Left lung (tissue), 10 donors: ENCODE data around the gene ZNF70. TPM values are rescaled to one million over a fixed set of nuclear protein-coding genes. Genes with fewer than 3 reads are reported as not detected.

Source experiments
- ATAC-seq: fragments of 200-7000 bp; cut with Tn5 transposase; one replicate; pipeline ENCODE4 v1.9.1; 2020; ENCODE audit warnings: moderate library complexity
- DNase-seq, 4 donors: peaks; one replicate each; pipeline ENCODE4 v3.0.0-alpha.2; 2013 to 2020
- H3K27ac ChIP-seq, 2 donors: fragments of 200-600 bp; sonication (generic) in 1 of 2; one replicate each; pipeline versions ENCODE4 v1.5.0 to v1.8.0; 2020 to 2021
- H3K27me3 ChIP-seq, 2 donors: fragments of 200-600 bp; sonication (generic) in 1 of 2; one replicate each; pipeline versions ENCODE4 v1.5.0 to v1.8.0; 2020 to 2021
- H3K36me3 ChIP-seq, 2 donors: fragments of 200-600 bp; sonication (generic) in 1 of 2; one replicate each; pipeline versions ENCODE4 v1.5.0 to v1.8.0; 2020 to 2021
- H3K4me1 ChIP-seq, 2 donors: fragments of 200-600 bp; one replicate each; pipeline ENCODE4 v1.8.0; 2021
- H3K4me3 ChIP-seq, 2 donors: fragments of 200-600 bp; sonication (generic) in 1 of 2; one replicate each; pipeline versions ENCODE4 v1.5.0 to v1.8.0; 2020 to 2021; ENCODE audit warnings: mild to moderate bottlenecking in 1 of 2
- H3K9me3 ChIP-seq, 2 donors: fragments of 200-600 bp; sonication (generic) in 1 of 2; one replicate each; pipeline versions ENCODE4 v1.5.0 to v1.8.0; 2020 to 2021
- CTCF ChIP-seq, 2 donors: fragments of 200-600 bp; sonication (generic) in 1 of 2; IDR thresholded peaks; one replicate each; pipeline versions ENCODE4 v1.5.0 to v1.8.0; 2021; ENCODE audit warnings: antibody characterized with exemption in 2 of 2
- intact Hi-C, 2 donors: fragments of 100-400 bp; cut with DNase I; formaldehyde crosslinking; loops; one replicate each; pipeline versions ENCODE4 v1.11.2 to v1.14.2; 2022
- polyA plus RNA-seq, 6 donors: library from polyadenylated mRNA; unstranded; fragments of 120-200 nt; gene quantifications; one replicate each; pipeline ENCODE4 v1.2.1, GENCODE V29; 2013; ENCODE audit not compliant: insufficient read length in 6 of 6
- total RNA-seq, 2 donors: library from RNA; stranded (reverse); fragmentation: NEBNext Ultra II Directional; extraction: Animal tissue kit (Norgen Biotek cat#: 25700); gene quantifications; one replicate each; pipeline ENCODE4 v1.2.1, GENCODE V29; 2021
- donor health status: DM: no; HTN: yes; CAD: no.
- donor health status: DM: no; HTN: no; CAD: no.

The ZNF70 gene
- total and polyA plus RNA-seq, 8 donors, result 5.9 to 10.7 (median 9.4) TPM

- Histone ChIP-seq H3K27me3 (peaks cover 0 to 20% of the 10 kb centered on the region in 2 donors), H3K36me3 (no peaks in the 10 kb centered on the region), H3K4me1 (peaks cover 4 to 28% of the 10 kb centered on the region in 2 donors), H3K4me3 (no peak overlapping the region), H3K27ac (no peak overlapping the region), H3K9me3 (no peaks in the 10 kb centered on the region)
- intact Hi-C loops, result loop anchor here in 1 of 2 donors (5.0 kb wide), 1 partner anchor 62 kb away; the partner anchor contains the start of gene DERL3
- ATAC-seq (no peak), DNase-seq (no peak)
- TF ChIP-seq CTCF (IDR thresholded peaks at IDR 0.05), result no peak
These were observed 24.1 kb upstream of the ZNF70 start for GRCh38 chr22:23774922-23775436.

DNA sequence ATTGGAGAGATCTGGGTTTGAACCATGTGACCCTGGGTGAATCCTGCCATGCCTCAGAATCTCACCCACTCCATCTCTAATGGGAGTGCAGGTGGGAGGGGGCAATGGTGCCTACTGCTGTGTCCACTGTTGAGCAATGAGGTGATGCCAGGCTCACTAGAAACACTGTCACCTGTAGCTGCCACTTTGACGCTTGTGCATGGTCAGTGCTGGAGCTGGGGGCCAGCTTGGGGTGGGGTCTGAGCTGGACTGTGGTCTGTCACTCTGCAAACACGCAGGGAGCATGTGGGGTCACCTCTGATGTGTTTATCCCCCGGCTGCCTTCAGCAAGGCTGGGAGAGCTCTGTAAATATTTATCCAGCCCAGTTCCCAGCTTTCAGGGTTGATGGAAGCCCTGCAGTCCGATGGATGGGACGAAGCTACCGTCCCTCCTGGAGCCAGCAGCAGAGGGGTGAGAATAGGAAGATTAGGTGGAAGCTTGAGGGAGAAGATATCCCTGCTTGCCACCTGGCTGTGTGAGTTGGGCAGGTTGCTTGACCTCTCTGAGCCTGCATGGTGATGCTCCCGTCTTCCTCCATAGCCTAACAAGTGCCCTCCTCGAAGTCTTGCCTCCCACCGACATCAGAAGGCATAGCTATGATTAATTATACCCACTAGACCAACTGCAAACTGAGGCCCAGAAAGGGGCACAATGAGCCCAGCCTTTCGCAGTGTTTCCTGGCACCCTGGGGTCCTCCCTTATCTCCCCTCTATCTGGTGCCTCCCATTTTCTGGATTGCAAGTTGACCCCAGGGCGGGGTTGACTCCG is 23.4 kb upstream of the ZNF70 start:
- peaks cover 4 to 28% of the 10 kb centered on the region in 2 donors for H3K4me1 ChIP-seq
- no peak overlapping the region for H3K4me3 ChIP-seq
- no peak overlapping the region for H3K27ac ChIP-seq
- DNase-seq (no peak), ATAC-seq (no peak)
- intact Hi-C loops, result loop anchor here in 1 of 2 donors (5.0 kb wide), 1 partner anchor 63 kb away; the partner anchor contains the start of gene DERL3
- no peaks in the 10 kb centered on the region for H3K9me3 ChIP-seq
- peaks cover 0 to 20% of the 10 kb centered on the region in 2 donors for H3K27me3 ChIP-seq
- TF ChIP-seq CTCF (IDR thresholded peaks at IDR 0.05), result no peak
- H3K36me3 ChIP-seq, result no peaks in the 10 kb centered on the region

- Histone ChIP-seq H3K36me3 (no peaks in the 10 kb centered on the region), H3K27me3 (peaks cover 0 to 20% of the 10 kb centered on the region in 2 donors), H3K9me3 (no peaks in the 10 kb centered on the region), H3K4me3 (no peak overlapping the region), H3K4me1 (peaks cover 4 to 29% of the 10 kb centered on the region in 2 donors), H3K27ac (no peak overlapping the region)
- intact Hi-C loops, result loop anchor here in 1 of 2 donors (5.0 kb wide), 1 partner anchor 64 kb away; the partner anchor contains the start of gene DERL3
- ATAC-seq, result no peak
- TF ChIP-seq CTCF (IDR thresholded peaks at IDR 0.05), result no peak
- no peak for DNase-seq
These were observed 22.7 kb upstream of the ZNF70 start for GRCh38 chr22:23773483-23774113.

DNA sequence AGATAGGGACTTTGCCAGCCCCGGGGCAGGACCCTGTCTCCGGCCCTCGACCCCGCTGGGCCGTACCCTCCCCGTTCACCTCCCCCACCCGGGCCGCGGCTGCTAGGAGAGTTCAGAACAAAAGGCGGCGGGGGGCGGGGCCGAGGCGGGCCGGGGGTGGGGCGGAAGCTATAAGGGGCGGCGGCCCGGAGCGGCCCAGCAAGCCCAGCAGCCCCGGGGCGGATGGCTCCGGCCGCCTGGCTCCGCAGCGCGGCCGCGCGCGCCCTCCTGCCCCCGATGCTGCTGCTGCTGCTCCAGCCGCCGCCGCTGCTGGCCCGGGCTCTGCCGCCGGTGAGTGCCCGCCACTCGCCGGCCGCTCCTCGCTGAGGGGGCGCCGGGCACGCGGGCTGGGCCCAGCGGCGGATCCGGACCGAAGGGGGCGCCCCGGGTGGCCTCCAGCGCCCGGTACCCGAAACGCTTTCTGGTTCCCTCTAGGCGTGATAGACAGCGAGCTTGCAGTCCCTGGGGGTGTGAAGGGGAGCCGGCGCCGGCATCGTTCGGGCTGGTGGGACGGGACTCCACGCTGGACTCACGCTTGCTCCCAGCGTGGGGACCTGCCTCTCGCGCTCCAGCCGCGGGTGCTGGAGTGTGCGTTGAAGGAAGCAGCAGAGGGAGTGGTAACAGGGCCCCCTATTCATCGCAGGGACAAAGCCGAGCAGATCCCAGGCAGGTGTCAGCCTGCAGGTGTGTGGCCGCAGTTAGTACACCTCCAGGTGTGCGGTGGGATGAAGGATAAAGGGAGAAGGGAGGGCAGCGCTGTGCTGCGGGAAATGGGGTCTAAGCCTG is 21.9 kb upstream of the ZNF70 start, which contains the start of gene MMP11:
Gene MMP11, plus strand, starts transcription at position 201 of the 825 bp plus-strand sequence. Its CDS starts 22 bp downstream, at position 223.
- no peaks in the 10 kb centered on the region for H3K36me3 ChIP-seq
- TF ChIP-seq CTCF (IDR thresholded peaks at IDR 0.05), result no peak
- peak within 1 kb of the TSS; percentile 17 to 32 for H3K4me3 ChIP-seq
- intact Hi-C loops, result loop anchor here in 1 of 2 donors (5.0 kb wide), 1 partner anchor 64 kb away; the partner anchor contains the start of gene DERL3
- peaks cover 4 to 37% of the 10 kb centered on the region in 2 donors for H3K4me1 ChIP-seq
- H3K9me3 ChIP-seq, result no peaks in the 10 kb centered on the region
- H3K27ac ChIP-seq, result no peak within 1 kb of the TSS
- ATAC-seq, result peak; percentile 57
- peak in 3 of 4 donors; percentile 59 to 87 (median 60) for DNase-seq
- peaks cover 0 to 20% of the 10 kb centered on the region in 2 donors for H3K27me3 ChIP-seq
